ENCODE measurements around the gene LIME1. TPM values are rescaled to one million over a fixed set of nuclear protein-coding genes. Genes with fewer than 3 reads are reported as not detected.

LIME1 gene
- total RNA-seq, 2 experiments from 2014 or later: 75.6 to 76.4 TPM

DNA sequence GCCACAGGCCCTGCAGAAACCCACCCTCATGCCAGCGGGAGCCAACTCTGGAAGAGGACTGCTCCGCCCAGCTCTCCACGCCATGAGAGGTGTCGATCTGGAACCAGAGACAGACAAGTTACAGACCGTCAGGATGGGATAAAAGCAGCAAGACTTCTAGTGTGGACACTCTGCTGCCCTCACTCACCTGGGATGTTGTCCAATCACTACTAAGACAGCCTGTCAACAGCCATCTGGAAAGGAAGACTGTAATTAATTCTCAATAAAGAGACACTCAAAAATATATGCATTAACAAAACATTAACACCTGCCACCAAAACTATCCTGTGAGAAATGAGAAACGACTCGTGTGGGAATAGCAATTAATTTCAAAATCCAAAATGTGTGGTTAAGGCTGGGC, 31.4 kb downstream of the LIME1 start:
- BruUV-seq (replicated peaks): no TSS peak
- Histone ChIP-seq H3K36me3 (ENCODE audit: insufficient read depth, low read length) (no peaks in the 10 kb centered on the region), H4K20me1 (ENCODE audit: insufficient read depth, low read length) (no peaks in the 10 kb centered on the region), H3K4me2 (ENCODE audit: low read length) (no peak overlapping the region), H3K4me3 (ENCODE audit: low read depth, low read length, poor library complexity, severe bottlenecking) (no peak overlapping the region), H2AFZ (ENCODE audit: low read length) (no peak overlapping the region), H3K9me2 (ENCODE audit: insufficient read depth, low read length) (no peaks in the 10 kb centered on the region), H3K79me2 (ENCODE audit: insufficient read depth, low read depth, low read length) (no peaks in the 10 kb centered on the region), H3K4me1 (ENCODE audit: insufficient read depth, low read length, poor library complexity, severe bottlenecking) (no peaks in the 10 kb centered on the region), H3K9me3 (ENCODE audit: low read length) (no peaks in the 10 kb centered on the region), H3K27ac (ENCODE audit: low read depth, low read length, poor library complexity, severe bottlenecking) (no peak overlapping the region)
- CTCF ChIA-PET (ENCODE audit: unreplicated experiment): no interaction called here
- POLR2A ChIA-PET: no interaction called here
- TF ChIP-seq, protein P1, sequence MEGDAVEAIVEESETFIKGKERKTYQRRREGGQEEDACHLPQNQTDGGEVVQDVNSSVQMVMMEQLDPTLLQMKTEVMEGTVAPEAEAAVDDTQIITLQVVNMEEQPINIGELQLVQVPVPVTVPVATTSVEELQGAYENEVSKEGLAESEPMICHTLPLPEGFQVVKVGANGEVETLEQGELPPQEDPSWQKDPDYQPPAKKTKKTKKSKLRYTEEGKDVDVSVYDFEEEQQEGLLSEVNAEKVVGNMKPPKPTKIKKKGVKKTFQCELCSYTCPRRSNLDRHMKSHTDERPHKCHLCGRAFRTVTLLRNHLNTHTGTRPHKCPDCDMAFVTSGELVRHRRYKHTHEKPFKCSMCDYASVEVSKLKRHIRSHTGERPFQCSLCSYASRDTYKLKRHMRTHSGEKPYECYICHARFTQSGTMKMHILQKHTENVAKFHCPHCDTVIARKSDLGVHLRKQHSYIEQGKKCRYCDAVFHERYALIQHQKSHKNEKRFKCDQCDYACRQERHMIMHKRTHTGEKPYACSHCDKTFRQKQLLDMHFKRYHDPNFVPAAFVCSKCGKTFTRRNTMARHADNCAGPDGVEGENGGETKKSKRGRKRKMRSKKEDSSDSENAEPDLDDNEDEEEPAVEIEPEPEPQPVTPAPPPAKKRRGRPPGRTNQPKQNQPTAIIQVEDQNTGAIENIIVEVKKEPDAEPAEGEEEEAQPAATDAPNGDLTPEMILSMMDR (conservative IDR thresholded peaks at IDR 0.05; ENCODE audit: low read length): no peak
- TF ChIP-seq EZH2phosphoT487 (IDR thresholded peaks at IDR 0.05; ENCODE audit: borderline replicate concordance, low read depth, low read length): no peak
- DNase-seq (ENCODE audit: low spot score): no peak
- intact Hi-C loops (cut with micrococcal nuclease; ENCODE audit: unreplicated experiment): no loop called here

DNA sequence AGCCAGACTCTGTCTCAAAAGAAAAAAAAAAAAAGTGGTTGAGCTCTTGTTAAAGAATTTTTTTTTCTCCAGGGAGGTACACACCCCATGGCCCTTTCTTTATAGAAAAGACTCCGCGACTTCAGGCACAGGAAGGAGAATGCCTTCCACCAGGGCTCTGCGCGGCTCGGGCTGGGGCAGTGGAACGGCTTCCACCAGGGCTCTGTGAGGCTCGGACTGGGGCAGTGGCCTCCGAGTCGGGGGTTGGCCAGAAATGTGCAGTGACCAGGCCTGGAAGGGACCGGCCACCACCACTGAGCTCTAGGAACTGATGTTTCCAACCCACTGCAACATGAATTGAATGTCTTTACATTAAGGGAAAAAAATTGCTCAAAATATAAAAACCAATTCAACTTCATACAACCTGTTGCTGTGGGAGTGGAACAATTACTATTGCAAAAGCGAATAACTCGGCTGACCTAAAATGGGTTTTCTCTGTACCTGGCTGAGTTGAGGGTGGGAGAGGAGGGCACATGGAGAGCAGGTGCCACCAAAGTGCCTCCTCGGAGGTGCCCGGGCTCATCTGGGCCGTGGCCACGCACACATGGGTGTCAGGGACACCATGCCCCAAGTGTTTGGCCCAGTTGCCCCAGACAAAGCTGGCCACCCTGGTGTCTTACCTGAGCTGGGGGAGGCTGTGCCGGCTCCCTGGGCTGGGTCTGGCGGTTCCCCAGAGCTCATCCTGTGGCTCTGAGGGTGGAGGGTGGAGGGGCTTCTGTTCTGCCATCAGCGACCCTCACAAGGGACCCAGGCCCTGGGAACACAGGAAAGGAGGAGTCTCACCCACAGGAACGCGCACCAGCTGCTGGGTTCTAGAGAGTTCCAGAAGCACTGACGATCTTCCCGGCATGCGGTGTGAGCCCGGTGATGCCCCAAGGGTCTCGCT, 32.4 kb downstream of the LIME1 start:
- Histone ChIP-seq H3K27ac (ENCODE audit: low read depth, low read length, poor library complexity, severe bottlenecking) (no peak overlapping the region), H3K9me2 (ENCODE audit: insufficient read depth, low read length) (no peaks in the 10 kb centered on the region), H3K4me2 (ENCODE audit: low read length) (no peak overlapping the region), H3K4me3 (ENCODE audit: low read depth, low read length, poor library complexity, severe bottlenecking) (no peak overlapping the region), H3K36me3 (ENCODE audit: insufficient read depth, low read length) (no peaks in the 10 kb centered on the region), H4K20me1 (ENCODE audit: insufficient read depth, low read length) (no peaks in the 10 kb centered on the region), H3K79me2 (ENCODE audit: insufficient read depth, low read depth, low read length) (no peaks in the 10 kb centered on the region), H3K9me3 (ENCODE audit: low read length) (no peaks in the 10 kb centered on the region), H2AFZ (ENCODE audit: low read length) (no peak overlapping the region), H3K4me1 (ENCODE audit: insufficient read depth, low read length, poor library complexity, severe bottlenecking) (no peaks in the 10 kb centered on the region)
- no peak for TF ChIP-seq EZH2phosphoT487 (IDR thresholded peaks at IDR 0.05; ENCODE audit: borderline replicate concordance, low read depth, low read length)
- TF ChIP-seq, protein P1 (conservative IDR thresholded peaks at IDR 0.05; ENCODE audit: low read length): no peak
- intact Hi-C loops (cut with micrococcal nuclease; ENCODE audit: unreplicated experiment): no loop called here
- no TSS peak for BruUV-seq (replicated peaks)
- ChIA-PET CTCF (ENCODE audit: unreplicated experiment) (no interaction called here), POLR2A (interaction anchor here (0.6 to 0.9 kb wide), 2 partner anchors 13 to 20 kb away, joined by 3 to 4 read pairs; no protein-coding TSS in a partner anchor)
- DNase-seq (ENCODE audit: low spot score): no peak

DNA sequence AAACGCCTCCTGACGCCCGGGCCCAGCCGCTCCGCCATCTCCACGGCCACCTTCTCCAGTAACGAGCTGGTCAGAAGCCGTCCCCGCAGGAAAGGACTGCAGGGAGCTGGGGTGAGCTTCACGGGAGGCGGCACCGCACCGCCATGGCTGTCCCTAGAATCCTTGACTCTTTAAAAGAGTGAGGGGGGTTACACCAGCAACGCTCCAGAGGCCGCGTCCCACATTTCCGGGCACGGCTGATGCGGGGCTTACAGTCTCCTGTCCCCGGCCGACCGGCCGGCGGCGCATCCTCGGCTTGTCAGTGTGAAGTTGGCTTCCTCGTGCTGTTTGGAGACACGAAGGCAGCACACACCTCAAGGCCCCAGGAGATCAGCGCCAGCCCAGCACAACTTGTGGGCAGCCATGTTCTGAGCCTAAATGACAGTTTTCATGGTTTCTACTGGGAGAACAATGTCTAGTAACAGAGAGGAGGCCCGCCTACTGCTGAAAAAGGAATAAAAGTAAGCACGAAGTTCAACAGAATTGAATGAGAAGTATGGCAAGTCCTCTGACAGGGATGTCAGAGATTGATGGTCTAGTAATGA, 33.5 kb downstream of the LIME1 start:
- H3K9me2 ChIP-seq (ENCODE audit: insufficient read depth, low read length): no peaks in the 10 kb centered on the region
- no peak for TF ChIP-seq EZH2phosphoT487 (IDR thresholded peaks at IDR 0.05; ENCODE audit: borderline replicate concordance, low read depth, low read length)
- TF ChIP-seq, protein P1 (conservative IDR thresholded peaks at IDR 0.05; ENCODE audit: low read length): no peak
- H3K9me3 ChIP-seq (ENCODE audit: low read length): no peaks in the 10 kb centered on the region
- no peak overlapping the region for H3K4me3 ChIP-seq (ENCODE audit: low read depth, low read length, poor library complexity, severe bottlenecking)
- H3K4me1 ChIP-seq (ENCODE audit: insufficient read depth, low read length, poor library complexity, severe bottlenecking): no peaks in the 10 kb centered on the region
- H3K36me3 ChIP-seq (ENCODE audit: insufficient read depth, low read length): no peaks in the 10 kb centered on the region
- H3K27ac ChIP-seq (ENCODE audit: low read depth, low read length, poor library complexity, severe bottlenecking): no peak overlapping the region
- H3K79me2 ChIP-seq (ENCODE audit: insufficient read depth, low read depth, low read length): no peaks in the 10 kb centered on the region
- POLR2A ChIA-PET: interaction anchor here (0.9 kb wide), 1 partner anchor 14 kb away, joined by 3 read pairs; no protein-coding TSS in a partner anchor
- H4K20me1 ChIP-seq (ENCODE audit: insufficient read depth, low read length): no peaks in the 10 kb centered on the region
- CTCF ChIA-PET (ENCODE audit: unreplicated experiment): no interaction called here
- no peak for DNase-seq (ENCODE audit: low spot score)
- H2AFZ ChIP-seq (ENCODE audit: low read length): no peak overlapping the region
- BruUV-seq (replicated peaks): no TSS peak
- intact Hi-C loops (cut with micrococcal nuclease; ENCODE audit: unreplicated experiment): no loop called here
- no peak overlapping the region for H3K4me2 ChIP-seq (ENCODE audit: low read length)

Data from OCI-LY7 (cell line).